GM21576 (cell line): ENCODE data around the gene P3H4.

ENCODE experiments used
- ATAC-seq: cut with Tn5 transposase; IDR thresholded peaks from one replicate; pipeline ENCODE4 v1.9.1; 2021; ENCODE audit warnings: mild to moderate bottlenecking, moderate library complexity; ENCODE audit not compliant: unreplicated experiment

P3H4 gene

DNA sequence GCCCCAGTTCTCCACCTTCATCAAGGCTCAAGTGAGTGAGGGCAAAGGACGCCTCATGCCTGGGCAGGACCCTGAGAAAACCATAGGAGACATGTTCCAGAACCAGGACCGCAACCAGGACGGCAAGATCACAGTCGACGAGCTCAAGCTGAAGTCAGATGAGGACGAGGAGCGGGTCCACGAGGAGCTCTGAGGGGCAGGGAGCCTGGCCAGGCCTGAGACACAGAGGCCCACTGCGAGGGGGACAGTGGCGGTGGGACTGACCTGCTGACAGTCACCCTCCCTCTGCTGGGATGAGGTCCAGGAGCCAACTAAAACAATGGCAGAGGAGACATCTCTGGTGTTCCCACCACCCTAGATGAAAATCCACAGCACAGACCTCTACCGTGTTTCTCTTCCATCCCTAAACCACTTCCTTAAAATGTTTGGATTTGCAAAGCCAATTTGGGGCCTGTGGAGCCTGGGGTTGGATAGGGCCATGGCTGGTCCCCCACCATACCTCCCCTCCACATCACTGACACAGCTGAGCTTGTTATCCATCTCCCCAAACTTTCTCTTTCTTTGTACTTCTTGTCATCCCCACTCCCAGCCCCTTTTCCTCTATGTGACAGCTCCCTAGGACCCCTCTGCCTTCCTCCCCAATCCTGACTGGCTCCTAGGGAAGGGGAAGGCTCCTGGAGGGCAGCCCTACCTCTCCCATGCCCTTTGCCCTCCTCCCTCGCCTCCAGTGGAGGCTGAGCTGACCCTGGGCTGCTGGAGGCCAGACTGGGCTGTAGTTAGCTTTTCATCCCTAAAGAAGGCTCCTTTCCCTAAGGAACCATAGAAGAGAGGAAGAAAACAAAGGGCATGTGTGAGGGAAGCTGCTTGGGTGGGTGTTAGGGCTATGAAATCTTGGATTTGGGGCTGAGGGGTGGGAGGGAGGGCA, 10.7 kb upstream of the P3H4 start:
- ATAC-seq, result no peak

DNA sequence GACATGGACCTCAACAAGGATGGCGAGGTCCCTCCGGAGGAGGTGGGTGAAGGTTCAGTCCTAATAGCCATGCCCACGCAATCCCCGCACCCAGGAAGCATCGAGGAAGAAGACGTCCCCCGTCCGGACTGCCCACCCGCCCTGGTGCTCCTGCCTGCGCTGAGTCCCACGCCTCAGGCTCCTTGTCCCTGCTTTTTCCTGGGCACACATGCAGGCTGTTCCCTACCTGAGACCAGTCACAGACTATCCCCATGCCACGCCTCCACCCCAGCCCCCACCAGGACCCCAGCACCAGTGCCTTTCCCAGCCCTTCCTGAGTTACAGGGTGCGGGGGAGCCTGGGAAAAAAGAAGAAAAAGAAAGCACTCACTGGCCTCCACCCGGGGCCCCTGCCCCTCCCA, 10.0 kb upstream of the P3H4 start:
- ATAC-seq, result no peak

DNA sequence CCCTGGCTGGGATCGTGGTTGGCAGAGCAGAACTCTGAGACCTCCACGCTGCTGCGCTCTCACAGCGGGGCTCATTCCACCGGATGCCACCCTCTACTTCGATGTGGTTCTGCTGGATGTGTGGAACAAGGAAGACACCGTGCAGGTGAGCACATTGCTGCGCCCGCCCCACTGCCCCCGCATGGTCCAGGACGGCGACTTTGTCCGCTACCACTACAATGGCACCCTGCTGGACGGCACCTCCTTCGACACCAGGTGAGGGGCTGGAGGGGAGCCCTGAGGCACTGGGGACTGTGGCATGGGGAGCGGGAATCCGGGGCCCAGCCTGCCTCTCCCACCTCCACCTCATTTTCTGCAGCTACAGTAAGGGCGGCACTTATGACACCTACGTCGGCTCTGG, 6.3 kb upstream of the P3H4 start:
- ATAC-seq, result no peak

DNA sequence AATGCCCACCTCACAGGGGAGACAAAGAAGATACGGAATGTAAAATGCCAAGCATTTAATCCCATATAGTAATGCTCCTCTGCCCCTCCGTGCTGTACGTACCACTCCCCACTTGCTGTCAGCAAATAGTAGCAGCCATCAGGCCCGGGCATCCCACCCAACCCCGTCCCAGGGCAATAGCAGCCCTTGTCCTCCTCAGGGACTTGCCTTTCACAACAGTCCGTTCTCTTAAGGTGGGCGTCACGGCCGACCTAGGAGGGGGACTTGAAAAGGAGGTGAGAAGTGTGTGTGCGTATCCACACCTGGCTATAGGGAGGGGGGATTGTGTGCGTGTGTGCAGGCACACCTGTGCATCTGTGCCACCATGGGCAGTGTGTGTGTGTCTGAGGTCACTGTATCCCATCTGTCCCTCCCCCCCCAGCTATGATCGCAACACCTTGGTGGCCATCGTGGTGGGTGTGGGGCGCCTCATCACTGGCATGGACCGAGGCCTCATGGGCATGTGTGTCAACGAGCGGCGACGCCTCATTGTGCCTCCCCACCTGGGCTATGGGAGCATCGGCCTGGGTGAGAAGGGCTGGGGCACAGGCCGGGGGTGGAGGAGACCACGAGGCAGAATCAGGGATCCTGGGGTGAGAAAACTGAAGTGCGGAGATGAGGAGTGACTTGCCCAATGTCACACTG, 5.0 kb upstream of the P3H4 start:
- no peak for ATAC-seq

- ATAC-seq, result no peak
Measured at GRCh38 chr17:41814195-41814594, 2.4 kb upstream of the P3H4 start.

GRCh38 chr17:41813699-41814124, 2.0 kb upstream of the P3H4 start:
- no peak for ATAC-seq

GRCh38 chr17:41813152-41813680, 1.5 kb upstream of the P3H4 start:
- no peak for ATAC-seq

DNA sequence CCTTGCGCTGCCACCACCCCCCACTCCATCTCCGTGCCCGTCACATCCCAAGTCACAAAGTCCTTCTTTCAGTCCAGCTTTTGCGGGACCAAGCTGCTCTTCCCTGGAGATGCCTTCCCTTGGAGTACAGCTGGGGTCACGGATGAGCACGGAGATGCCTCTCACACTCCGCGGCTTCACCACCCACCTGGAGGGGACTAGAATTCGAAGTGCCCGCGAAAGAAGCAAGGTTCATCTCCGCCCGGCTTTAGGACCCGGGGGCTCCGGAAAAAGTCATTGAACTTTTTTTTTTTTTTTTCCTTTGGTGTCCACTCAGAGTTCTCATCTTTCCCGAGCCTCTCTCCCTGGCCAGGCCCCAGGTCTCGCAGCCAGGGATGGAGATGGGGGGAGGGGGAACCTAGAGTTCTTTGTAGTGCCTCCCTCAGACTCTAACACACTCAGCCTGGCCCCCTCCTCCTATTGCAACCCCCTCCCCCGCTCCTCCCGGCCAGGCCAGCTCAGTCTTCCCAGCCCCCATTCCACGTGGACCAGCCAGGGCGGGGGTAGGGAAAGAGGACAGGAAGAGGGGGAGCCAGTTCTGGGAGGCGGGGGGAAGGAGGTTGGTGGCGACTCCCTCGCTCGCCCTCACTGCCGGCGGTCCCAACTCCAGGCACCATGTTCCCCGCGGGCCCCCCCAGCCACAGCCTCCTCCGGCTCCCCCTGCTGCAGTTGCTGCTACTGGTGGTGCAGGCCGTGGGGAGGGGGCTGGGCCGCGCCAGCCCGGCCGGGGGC, 817 bp upstream of the P3H4 start, which contains the start of gene FKBP10:
Gene FKBP10, plus strand, starts transcription at position 624 of the 771 bp plus-strand sequence. Its CDS starts 31 bp downstream, at position 655.
- no peak for ATAC-seq

DNA sequence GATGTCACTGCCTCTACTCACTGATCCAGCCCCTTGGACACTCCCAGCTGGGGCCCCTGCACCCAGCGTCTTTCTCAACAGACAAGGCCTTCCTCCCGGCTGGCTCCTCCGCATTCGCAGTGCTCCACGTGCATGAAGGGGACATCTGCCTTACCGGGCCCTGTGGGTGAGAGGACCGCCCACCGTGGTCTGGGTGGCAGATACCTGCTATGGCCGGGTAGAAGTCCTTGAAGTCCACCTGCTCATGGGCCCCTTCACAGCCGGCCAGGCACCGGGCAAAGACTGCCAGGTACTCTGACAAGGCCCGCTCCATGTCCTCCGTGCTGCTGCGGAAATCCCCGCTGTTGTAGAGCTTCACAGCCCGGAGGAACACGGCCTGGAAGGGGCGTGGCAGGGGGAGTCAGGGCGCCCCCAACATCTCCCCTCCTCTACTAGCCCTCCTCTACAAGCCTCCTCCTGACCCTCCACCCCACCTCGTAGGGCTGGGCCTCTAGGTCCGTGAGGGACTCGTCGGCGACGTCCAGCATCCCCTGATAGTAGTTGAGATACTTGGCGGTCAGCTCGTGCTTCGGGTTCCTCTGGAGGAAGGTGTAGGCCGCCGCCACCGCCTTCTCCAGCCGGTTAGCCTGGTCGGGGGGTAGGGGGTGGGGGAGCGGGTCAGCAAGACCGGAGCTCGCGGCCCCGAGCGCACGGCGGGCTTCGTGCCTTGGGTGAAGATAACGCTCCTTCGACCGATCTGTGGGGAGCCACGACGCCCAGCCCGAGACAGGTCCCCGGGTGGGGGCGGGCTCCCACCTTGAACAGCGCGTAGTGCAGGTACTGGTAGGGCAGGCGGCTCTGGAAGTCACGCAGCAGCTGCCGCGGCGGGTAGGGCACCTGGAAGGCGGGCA, 845 bp downstream of the P3H4 start:
- no peak for ATAC-seq

GRCh38 chr17:41806685-41807445, 4.9 kb downstream of the P3H4 start:
- ATAC-seq, result no peak

GRCh38 chr17:41803049-41804020, 8.4 kb downstream of the P3H4 start:
- no peak for ATAC-seq

GRCh38 chr17:41801374-41802271, 10.1 kb downstream of the P3H4 start:
- ATAC-seq, result no peak

DNA sequence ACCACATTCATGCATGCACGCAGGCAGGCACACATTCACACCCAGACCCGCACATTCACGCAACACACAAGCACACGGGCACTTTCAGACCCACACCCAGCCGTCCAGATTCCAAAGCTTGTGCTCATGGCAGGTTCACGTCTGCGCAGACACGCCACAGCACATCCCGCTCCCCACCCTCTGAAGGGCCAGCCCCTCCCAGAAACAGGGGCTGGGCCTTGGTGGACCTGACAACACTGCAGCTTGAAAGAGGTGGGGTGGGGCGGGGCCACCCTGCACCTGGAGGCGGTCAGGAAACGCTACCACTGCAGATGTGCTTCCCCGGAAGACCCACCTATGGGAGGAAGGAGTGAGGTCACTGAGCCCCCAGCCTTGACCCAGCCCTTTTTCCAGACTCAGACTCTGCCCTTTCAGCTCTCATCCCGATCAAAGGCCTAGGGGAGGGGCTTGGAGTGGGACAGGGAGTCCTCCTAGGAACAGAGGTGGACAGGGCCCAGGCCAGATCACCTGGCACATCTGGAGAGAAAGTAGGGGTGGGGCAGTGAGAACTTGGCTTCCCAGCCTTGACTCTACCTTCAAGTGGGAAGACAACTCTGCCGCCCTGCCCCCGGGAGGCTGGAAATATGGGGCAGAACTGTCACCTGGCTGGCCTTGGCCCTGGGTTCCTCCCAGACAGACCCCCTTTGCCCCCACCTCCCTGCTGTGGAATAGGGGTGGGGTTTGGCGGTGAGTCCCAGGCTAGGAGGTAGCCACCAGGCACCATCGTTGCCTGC, 11.0 kb downstream of the P3H4 start:
- ATAC-seq, result no peak

GRCh38 chr17:41799366-41799765, 12.4 kb downstream of the P3H4 start:
- no peak for ATAC-seq

- ATAC-seq, result no peak
Measured at GRCh38 chr17:41797377-41797776, 14.4 kb downstream of the P3H4 start.

DNA sequence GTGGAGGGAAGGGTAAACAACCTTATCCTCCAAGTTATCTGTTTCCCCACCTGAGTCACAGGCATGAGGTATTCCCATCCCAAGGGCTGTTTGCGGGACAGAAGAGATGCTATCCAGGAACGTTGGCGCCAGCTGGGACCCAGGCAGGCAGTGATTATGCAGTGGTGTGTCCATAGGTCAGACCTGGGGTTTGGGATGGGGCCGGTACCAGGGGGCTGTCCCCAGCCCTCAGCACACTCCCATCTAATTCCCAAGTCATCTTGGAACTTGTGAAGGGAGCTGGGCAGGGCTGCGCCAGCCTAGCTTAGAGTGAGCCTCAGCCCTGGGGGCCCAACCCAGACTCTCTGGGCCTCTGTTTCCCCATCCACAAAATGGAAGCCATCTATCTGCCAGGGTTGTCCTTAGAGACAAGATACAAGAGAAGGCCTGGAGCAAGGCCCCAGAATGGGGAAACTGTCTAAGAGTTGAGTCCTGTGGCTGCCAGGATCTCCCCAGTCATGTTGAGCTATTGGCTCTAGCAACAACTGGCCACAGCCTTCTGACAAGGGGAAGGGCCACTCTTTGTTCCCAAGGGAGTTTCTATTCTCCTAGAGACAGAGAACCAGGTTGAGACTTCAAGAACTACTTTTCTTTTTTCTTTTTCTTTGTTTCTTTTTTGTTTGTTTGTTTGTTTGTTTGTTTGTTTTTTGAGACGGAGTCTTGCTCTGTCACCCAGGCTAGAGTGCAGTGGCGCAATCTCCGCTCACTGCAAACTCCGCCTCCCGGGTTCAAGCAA, 15.4 kb downstream of the P3H4 start:
- no peak for ATAC-seq
